Ectodermal cell (in vitro differentiated cells): Measurements from ENCODE around the gene TEX22.

Experiments
- H3K27ac ChIP-seq: 2 replicates; pipeline ENCODE4 v1.7.0; 2013; ENCODE audit warnings: mild to moderate bottlenecking, low read depth, low read length; ENCODE audit not compliant: insufficient read depth, poor library complexity, severe bottlenecking
- H3K27me3 ChIP-seq: 2 replicates; pipeline ENCODE4 v1.7.0; 2013; ENCODE audit warnings: mild to moderate bottlenecking, low read length; ENCODE audit not compliant: insufficient read depth, control insufficient read depth, poor library complexity, severe bottlenecking
- H3K36me3 ChIP-seq: one replicate; pipeline ENCODE4 v1.7.0; 2013; ENCODE audit warnings: low read length; ENCODE audit not compliant: control insufficient read depth, insufficient read depth
- H3K4me1 ChIP-seq: one replicate; pipeline ENCODE4 v1.7.0; 2013; ENCODE audit warnings: low read length; ENCODE audit not compliant: control insufficient read depth, insufficient read depth
- H3K4me3 ChIP-seq: 2 replicates; pipeline ENCODE4 v1.7.0; 2013; ENCODE audit warnings: low read depth, low read length, control low read depth; ENCODE audit not compliant: insufficient read depth
- H3K9me3 ChIP-seq: 2 replicates; pipeline ENCODE4 v1.7.0; 2013; ENCODE audit warnings: mild to moderate bottlenecking, low read length, moderate library complexity; ENCODE audit not compliant: control insufficient read depth
- WGBS, 2 experiments: methylation state at CpG; one replicate each; pipeline ENCODE4 v1.1.7; 2013; ENCODE audit warnings: missing lambda C conversion rate in 2 of 2; 5-methylcytosine and 5-hydroxymethylcytosine counted together

The TEX22 gene

GRCh38 chr14:105400016-105400415, 1.7 kb downstream of the TEX22 start:
- H3K36me3 ChIP-seq, result peaks cover 22% of the 10 kb centered on the region
- H3K4me3 ChIP-seq, result no peak overlapping the region

GRCh38 chr14:105401699-105402098, 3.4 kb downstream of the TEX22 start:
- Histone ChIP-seq H3K9me3 (peaks cover 8% of the 10 kb centered on the region), H3K4me1 (no peaks in the 10 kb centered on the region), H3K4me3 (no peak overlapping the region), H3K27me3 (no peaks in the 10 kb centered on the region), H3K27ac (no peak overlapping the region), H3K36me3 (peaks cover 22% of the 10 kb centered on the region)
- 91 to 94% methylated on average over 9 of the region's 9 CpGs for WGBS, 2 experiments

More at GRCh38 chr14:105400016-105400415, 1.7 kb downstream of the TEX22 start:
- H3K4me1 ChIP-seq, result no peaks in the 10 kb centered on the region
- 96% methylated on average over 9 of the region's 9 CpGs for WGBS, 2 experiments
- peaks cover 8% of the 10 kb centered on the region for H3K9me3 ChIP-seq
- no peaks in the 10 kb centered on the region for H3K27me3 ChIP-seq
- no peak overlapping the region for H3K27ac ChIP-seq

GRCh38 chr14:105408592-105408991, 10.3 kb downstream of the TEX22 start:
- H3K4me1 ChIP-seq, result peaks cover 9% of the 10 kb centered on the region
- H3K36me3 ChIP-seq, result no peaks in the 10 kb centered on the region
- peaks cover 49% of the 10 kb centered on the region for H3K27me3 ChIP-seq
- 84 to 86% methylated on average over 13 of the region's 13 CpGs for WGBS, 2 experiments
- no peaks in the 10 kb centered on the region for H3K9me3 ChIP-seq
- no peak overlapping the region for H3K27ac ChIP-seq
- H3K4me3 ChIP-seq, result no peak overlapping the region

GRCh38 chr14:105409364-105409763, 11.0 kb downstream of the TEX22 start:
- H3K9me3 ChIP-seq, result no peaks in the 10 kb centered on the region
- no peak overlapping the region for H3K4me3 ChIP-seq
- WGBS, 2 experiments, result 89 to 97% methylated on average over 3 of the region's 3 CpGs
- H3K27me3 ChIP-seq, result peaks cover 57% of the 10 kb centered on the region
- H3K27ac ChIP-seq, result no peak overlapping the region
- H3K36me3 ChIP-seq, result no peaks in the 10 kb centered on the region
- peaks cover 10% of the 10 kb centered on the region for H3K4me1 ChIP-seq

GRCh38 chr14:105410642-105411016, 12.3 kb downstream of the TEX22 start:
- Histone ChIP-seq H3K4me3 (no peak overlapping the region), H3K36me3 (no peaks in the 10 kb centered on the region), H3K27me3 (peaks cover 65% of the 10 kb centered on the region), H3K4me1 (peaks cover 12% of the 10 kb centered on the region), H3K9me3 (no peaks in the 10 kb centered on the region), H3K27ac (no peak overlapping the region)
- 46 to 51% methylated on average over 5 of the region's 5 CpGs for WGBS, 2 experiments

GRCh38 chr14:105411017-105411941, 12.9 kb downstream of the TEX22 start:
- WGBS, 2 experiments, result 16 to 17% methylated on average over 84 to 86 of the region's 86 CpGs
- H3K27me3 ChIP-seq, result peaks cover 70% of the 10 kb centered on the region
- H3K36me3 ChIP-seq, result no peaks in the 10 kb centered on the region
- H3K27ac ChIP-seq, result no peak overlapping the region
- H3K9me3 ChIP-seq, result no peaks in the 10 kb centered on the region
- H3K4me1 ChIP-seq, result peaks cover 12% of the 10 kb centered on the region
- H3K4me3 ChIP-seq, result no peak overlapping the region

GRCh38 chr14:105411985-105412770, 13.8 kb downstream of the TEX22 start:
- Histone ChIP-seq H3K27me3 (peaks cover 70% of the 10 kb centered on the region), H3K27ac (no peak overlapping the region)

GRCh38 chr14:105412771-105413543, 14.6 kb downstream of the TEX22 start:
- no peaks in the 10 kb centered on the region for H3K36me3 ChIP-seq
- WGBS, 2 experiments, result 81 to 84% methylated on average over 8 of the region's 8 CpGs
- H3K27ac ChIP-seq, result no peak overlapping the region
- no peak overlapping the region for H3K4me3 ChIP-seq
- H3K9me3 ChIP-seq, result no peaks in the 10 kb centered on the region
- H3K27me3 ChIP-seq, result peaks cover 70% of the 10 kb centered on the region
- H3K4me1 ChIP-seq, result peaks cover 12% of the 10 kb centered on the region

More at GRCh38 chr14:105411985-105412770, 13.8 kb downstream of the TEX22 start:
- Histone ChIP-seq H3K4me3 (no peak overlapping the region), H3K36me3 (no peaks in the 10 kb centered on the region), H3K4me1 (peaks cover 12% of the 10 kb centered on the region), H3K9me3 (no peaks in the 10 kb centered on the region)
- WGBS, 2 experiments, result 85 to 88% methylated on average over 17 of the region's 17 CpGs

GRCh38 chr14:105413544-105413886, 15.2 kb downstream of the TEX22 start:
- H3K27me3 ChIP-seq, result peaks cover 70% of the 10 kb centered on the region
- 93 to 96% methylated on average over 2 of the region's 2 CpGs for WGBS, 2 experiments
- H3K9me3 ChIP-seq, result no peaks in the 10 kb centered on the region
- H3K4me3 ChIP-seq, result no peak overlapping the region
- H3K36me3 ChIP-seq, result no peaks in the 10 kb centered on the region
- H3K4me1 ChIP-seq, result peaks cover 12% of the 10 kb centered on the region
- H3K27ac ChIP-seq, result no peak overlapping the region
